ENCODE results near the gene NR2F2.
A peak's percentile ranks its signal among the peaks of the same experiment; 100 is the strongest.

NR2F2 gene

GRCh38 chr15:96358821-96359615, 28.5 kb downstream of the NR2F2 start:
- TF ChIP-seq, protein P1, sequence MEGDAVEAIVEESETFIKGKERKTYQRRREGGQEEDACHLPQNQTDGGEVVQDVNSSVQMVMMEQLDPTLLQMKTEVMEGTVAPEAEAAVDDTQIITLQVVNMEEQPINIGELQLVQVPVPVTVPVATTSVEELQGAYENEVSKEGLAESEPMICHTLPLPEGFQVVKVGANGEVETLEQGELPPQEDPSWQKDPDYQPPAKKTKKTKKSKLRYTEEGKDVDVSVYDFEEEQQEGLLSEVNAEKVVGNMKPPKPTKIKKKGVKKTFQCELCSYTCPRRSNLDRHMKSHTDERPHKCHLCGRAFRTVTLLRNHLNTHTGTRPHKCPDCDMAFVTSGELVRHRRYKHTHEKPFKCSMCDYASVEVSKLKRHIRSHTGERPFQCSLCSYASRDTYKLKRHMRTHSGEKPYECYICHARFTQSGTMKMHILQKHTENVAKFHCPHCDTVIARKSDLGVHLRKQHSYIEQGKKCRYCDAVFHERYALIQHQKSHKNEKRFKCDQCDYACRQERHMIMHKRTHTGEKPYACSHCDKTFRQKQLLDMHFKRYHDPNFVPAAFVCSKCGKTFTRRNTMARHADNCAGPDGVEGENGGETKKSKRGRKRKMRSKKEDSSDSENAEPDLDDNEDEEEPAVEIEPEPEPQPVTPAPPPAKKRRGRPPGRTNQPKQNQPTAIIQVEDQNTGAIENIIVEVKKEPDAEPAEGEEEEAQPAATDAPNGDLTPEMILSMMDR (IDR thresholded peaks at IDR 0.05; ENCODE audit: low read depth, low read length): no peak
- H3K4me3 ChIP-seq (ENCODE audit: low read depth, low read length): no peak overlapping the region

DNA sequence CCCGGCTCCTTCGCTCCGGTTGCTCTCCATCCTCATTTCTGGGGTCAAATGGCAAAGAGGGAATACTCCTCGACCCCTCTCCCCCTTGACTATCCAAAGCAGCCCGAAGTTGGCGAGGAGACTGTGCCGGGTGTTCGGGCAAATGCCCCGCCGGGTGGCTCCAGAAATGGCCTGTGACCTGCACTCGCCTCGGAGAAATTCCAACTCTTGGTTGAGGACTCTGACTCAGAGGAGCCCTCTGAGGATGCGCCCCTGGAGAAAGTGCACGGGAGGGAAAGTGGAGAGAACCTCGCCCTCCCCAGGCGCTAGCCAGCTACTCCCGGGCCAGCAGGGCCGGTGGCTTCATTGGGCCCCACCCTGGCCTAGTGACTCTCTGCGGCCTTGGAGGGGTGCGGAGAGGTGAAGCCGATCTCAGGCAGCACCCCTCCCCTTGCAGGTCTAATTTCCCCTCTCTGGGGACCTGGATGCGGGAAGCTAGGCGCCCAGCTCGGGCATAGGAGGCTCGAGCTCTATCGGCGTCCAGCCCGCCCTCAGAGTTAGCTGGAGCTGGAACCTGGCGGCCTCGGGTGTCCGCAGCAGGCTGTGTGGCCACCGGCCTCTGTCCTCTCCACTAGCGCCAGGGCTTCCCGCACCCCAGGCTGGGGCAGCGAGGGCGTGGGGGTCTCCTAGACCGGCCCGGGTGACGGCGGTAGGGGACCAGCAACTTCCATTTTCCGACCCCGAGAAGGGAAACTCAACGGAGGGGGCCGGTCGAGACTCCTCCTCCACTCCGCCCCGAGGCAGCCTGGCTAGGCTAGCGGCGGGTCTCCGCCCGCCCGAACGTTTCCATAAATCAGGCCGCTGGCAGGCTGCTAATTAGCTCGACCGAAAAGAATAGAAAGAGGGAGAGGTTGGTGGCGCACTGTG, 29.4 kb downstream of the NR2F2 start:
- peak overlapping the region; percentile 60 for H3K4me3 ChIP-seq (ENCODE audit: low read depth, low read length)

GRCh38 chr15:96360581-96361308, 30.2 kb downstream of the NR2F2 start:
- peak overlapping the region; percentile 60 for H3K4me3 ChIP-seq (ENCODE audit: low read depth, low read length)
- TF ChIP-seq, protein P1 (IDR thresholded peaks at IDR 0.05; ENCODE audit: low read depth, low read length): no peak

More for the DNA sequence above, 29.4 kb downstream of the NR2F2 start:
- TF ChIP-seq, protein P1 (IDR thresholded peaks at IDR 0.05; ENCODE audit: low read depth, low read length): no peak

- TF ChIP-seq, protein P1 (IDR thresholded peaks at IDR 0.05; ENCODE audit: low read depth, low read length): no peak
- no peak overlapping the region for H3K4me3 ChIP-seq (ENCODE audit: low read depth, low read length)
These were observed 31.0 kb downstream of the NR2F2 start for GRCh38 chr15:96361309-96362010.

DNA sequence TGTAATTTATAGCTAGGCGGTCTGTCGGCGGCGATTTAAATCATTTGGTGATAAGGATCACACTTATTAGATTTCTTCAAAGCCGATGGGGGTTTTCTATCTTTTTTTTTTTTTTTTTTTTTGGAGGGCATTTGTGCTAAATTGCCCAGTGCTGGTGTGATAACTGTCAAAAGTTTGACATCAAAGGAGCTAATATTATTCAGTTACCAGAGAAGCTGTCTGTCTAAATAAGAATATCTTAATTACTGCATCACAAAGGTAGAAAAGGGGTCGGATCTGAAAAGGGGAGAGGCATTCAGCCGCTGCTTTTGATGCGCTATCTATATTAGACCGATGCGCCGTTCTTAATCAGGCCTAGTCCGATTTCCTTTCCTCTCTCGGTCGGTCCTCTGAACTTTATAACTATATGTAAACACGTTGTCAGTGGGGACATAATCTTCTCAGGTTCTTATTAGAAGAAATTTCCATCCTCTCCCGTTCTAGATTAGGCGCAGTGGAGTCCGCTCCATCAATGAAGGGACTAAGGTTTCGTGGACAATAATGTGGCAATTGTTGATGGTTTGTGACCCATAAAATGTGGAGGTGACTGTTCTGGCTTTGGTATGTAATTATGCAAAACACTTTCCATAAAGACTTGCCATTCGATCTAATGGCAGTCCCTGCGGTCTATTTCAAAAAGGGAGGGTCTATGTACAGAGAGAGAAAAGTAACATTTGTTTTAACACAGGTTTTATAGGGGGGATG, 31.7 kb downstream of the NR2F2 start:
- no peak overlapping the region for H3K4me3 ChIP-seq (ENCODE audit: low read depth, low read length)
- TF ChIP-seq, protein P1 (IDR thresholded peaks at IDR 0.05; ENCODE audit: low read depth, low read length): no peak
